Stimulated activated CD4-positive, alpha-beta T cell treated with anti-CD3 and anti-CD28 coated beads, TNF-alpha, amount 100 ng/mL, for 1 hour (primary cell): ENCODE measurements around the gene LMO7.
"Not testable (repeated sequence)": the region's sequence is repeated elsewhere in the genome, so short reads cannot be mapped to it uniquely, and the experiment has no call there.

Experiments used
- DNase-seq, 3 donors: peaks; one replicate each; pipeline ENCODE4 v3.0.0-alpha.2; 2020; ENCODE audit warnings: low read depth in 3 of 3, low spot score in 1 of 3

The LMO7 gene

DNA sequence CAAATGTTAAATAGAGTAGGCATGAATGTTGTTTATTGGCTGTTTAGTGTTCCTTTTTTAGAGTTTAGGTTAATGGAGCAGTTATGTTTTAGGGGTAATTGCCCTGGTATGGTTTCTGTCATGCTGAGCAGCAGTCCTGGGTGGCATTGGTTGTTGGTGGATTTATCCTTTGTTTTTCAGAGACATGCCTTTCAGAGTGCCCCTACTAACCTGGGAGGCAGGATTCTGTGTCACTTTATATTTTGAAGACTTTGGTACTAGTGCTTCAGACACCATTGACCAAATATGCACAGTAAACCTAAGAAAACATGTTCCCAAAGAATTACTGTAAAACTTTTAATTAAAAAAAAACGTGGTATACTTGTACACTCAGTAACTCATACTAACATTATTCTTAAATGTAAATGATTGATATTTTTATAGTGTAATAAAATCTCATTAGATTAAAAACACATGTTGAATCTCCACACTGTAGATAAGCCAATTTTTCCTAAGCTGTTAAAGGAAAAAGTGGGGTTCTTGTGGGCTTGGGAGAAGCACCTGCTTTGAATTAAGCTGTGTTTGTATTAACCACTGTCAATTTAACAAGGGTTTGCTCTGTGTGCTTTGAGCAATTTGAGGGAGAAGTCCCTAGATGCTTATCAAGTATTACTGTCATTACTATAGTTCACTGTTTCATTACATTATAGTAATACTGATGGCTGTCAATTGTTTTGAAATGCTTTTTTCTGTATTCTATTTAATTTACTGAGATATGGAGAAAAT lies 133.2 kb downstream of the LMO7 start:
- DNase-seq: no peak

GRCh38 chr13:75770164-75770563 lies 134.0 kb downstream of the LMO7 start:
- DNase-seq: no peak

GRCh38 chr13:75770592-75771011 lies 134.5 kb downstream of the LMO7 start:
- no peak for DNase-seq

GRCh38 chr13:75771226-75771625 lies 135.1 kb downstream of the LMO7 start:
- no peak for DNase-seq

DNA sequence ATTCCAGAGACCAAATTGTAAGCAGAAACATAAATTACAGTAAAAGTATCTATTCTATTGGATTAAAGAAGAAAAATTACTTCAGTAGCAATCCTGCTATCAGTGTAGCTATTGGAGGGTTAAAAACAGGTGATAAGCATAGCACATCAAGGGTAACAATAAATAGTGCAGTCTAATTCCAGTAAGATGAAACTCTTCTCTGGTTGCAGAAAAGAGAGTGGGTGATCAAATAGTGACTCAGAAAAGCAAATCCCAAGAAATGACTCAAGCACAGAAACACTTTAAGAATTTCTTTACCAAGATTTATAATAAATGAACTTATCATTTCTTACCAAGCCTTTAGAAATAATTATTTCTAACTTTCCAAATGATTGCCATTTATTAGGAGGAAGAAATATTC lies 135.7 kb downstream of the LMO7 start:
- no peak for DNase-seq

GRCh38 chr13:75774176-75774575 lies 138.0 kb downstream of the LMO7 start:
- no peak for DNase-seq

DNA sequence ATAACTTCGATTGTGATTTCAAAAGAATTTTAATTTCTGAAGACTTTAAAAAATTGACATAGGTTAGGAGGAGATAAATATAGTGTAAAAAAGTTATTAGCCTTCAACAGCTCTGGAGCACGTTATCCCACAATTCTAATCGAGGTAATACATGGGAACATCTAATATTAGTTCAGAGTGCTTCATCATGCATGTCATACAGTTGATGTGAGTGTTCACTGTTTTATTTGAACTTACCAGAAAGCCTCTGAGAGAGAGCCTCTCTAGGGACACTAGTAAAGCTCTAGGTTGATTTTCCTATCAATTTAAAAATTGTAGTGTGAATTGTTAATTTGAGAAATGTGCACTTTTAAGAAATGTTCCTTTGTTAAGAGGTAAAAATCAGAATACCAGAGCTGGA lies 140.4 kb downstream of the LMO7 start:
- no peak for DNase-seq

GRCh38 chr13:75779393-75779792 lies 143.3 kb downstream of the LMO7 start:
- no peak for DNase-seq

GRCh38 chr13:75780103-75780502 lies 144.0 kb downstream of the LMO7 start:
- not testable (repeated sequence) for DNase-seq

- no peak for DNase-seq
Measured at GRCh38 chr13:75782985-75783384, 146.9 kb downstream of the LMO7 start.

GRCh38 chr13:75784003-75784402 lies 147.9 kb downstream of the LMO7 start:
- no peak for DNase-seq

DNA sequence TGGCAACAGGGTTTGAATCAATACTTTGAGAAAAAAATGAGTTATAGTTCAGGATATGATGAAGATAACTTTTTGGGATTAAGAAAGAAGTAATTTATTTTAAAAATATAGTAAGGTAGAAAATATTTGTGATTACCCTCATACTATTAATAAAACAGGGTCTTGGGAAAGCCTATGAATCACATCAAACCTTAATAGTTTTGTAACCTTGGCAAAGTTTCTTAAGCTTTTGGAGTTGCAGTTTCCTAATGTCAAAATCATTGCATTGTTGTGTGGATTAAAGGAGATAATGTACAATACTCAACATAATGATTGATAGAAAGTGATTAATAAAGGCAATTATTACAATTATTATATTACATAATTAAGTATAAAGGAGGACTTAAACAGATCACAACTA lies 149.0 kb downstream of the LMO7 start:
- no peak for DNase-seq

DNA sequence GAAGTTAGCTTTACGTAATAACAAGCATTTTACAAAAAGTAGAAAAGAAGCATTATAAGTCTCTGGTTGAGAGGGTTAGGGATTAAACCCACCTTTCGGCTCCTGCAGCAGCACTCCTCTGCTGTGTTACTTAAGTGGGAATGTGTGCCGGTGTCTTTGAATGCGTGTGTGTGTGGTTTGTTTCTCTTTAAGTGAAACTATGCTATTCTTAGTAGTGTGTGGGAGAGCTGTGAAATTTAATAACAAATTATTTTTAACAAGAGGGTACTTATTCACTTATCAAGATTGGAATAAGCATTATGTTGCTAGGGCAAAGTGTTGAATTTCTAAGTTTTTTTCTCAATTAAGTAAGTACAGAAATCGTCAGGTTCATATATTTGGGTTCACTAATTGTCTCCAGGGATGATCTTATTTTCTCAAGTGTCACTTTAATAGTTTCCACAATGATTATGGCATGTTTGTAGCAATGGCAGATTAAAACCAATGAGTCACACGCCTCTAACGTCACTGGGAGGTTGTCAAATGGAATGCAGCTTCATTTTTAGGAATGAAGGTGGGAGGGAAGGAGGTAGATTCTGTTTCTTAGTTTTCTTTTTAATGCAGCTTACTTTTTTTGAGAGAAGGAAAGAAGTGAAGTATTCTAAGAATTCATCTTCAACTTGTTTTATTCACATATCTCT lies 151.3 kb downstream of the LMO7 start:
- no peak for DNase-seq

DNA sequence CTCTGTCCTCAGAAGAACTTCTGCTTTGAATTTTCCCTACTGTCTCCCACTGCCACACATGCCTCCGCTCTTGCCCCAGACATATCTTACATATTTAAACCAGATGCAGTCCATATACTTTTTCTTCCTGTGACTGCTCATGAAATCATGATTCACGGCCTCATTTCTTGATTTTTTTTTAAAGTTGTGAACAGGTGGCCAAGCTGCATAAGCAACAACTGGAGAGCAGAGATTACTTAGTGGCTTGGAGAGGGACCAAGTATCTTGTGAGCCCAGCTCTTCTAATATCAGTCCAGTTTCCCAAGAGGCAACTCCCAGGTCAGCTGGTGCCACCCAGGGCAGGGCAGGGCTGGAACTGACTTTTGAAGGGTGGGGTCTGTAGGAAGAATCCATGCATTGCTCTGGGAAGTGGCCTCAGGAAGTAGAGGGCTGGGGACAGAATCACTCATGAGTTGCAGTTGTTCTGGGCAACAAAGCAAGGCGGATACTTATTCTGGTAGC lies 152.4 kb downstream of the LMO7 start:
- DNase-seq: no peak

GRCh38 chr13:75789451-75790197 lies 153.5 kb downstream of the LMO7 start:
- DNase-seq: no peak

DNA sequence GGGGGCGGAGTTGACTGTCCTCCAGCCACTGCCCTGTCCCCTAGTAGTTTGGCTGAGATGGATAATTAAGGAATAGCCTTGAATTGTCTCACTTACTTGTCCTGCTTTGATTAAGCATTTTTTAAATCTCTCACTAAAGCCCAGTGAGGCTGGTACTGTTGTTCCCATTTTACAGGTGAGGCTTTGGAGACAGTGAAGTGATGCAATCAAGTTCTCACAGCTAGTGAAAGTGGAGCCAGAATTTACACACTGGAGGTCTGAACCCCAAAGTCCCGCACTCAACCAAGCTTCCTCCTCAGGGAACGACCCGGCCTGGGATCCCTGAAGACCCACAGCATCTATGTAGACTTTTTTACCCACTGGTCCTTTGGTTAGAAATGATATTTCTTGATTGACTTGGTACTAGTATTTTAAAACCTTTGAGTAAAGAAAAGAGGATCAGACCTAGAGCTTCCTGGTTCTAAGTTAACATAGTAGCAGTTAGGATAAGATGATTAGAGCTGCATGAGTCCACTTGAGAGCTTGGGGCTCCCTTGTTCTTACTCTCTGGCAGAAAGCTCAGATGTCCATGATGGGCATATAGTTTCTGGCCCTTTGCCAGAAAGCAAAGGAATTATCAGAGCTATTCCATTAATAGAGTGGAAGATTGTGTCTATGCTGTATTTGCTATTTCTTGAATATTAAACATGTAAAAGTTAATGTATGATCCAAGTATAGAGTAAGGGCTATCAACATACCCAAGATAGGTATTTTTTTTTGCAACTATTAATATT lies 154.3 kb downstream of the LMO7 start:
- no peak for DNase-seq

DNA sequence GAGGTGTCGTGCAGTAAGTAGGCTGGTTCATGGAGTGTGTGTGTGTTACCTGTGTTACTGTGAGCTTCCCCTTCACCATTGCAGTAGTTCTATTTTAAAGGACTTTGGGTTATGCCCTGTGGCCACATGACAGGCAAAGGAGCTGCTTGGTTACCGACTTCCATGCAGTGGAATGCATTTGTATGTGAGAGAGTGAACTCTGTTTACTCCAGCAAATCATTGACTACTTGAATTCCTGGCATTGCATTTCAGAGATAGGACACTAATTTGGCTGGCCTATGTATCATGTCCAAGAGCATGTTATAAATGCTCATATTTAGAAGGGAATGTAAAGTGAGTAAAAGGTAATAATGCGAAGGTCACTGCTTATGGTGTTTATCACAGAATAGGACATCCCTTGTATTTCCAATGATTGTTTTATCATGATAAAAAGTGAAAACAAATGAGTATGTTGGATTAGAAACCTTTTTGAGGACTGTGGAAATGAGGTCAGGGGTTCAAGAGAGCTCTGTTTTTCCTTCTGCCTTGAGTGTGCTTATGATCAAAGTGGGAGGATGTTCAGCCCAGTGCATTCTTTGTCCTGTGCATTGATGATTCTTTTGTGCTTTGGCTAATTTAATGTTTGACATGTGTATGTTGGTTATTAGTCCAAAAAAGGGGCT lies 156.5 kb downstream of the LMO7 start:
- no peak for DNase-seq

- not testable (repeated sequence) for DNase-seq
Measured at GRCh38 chr13:75793188-75793567, 157.0 kb downstream of the LMO7 start.

DNA sequence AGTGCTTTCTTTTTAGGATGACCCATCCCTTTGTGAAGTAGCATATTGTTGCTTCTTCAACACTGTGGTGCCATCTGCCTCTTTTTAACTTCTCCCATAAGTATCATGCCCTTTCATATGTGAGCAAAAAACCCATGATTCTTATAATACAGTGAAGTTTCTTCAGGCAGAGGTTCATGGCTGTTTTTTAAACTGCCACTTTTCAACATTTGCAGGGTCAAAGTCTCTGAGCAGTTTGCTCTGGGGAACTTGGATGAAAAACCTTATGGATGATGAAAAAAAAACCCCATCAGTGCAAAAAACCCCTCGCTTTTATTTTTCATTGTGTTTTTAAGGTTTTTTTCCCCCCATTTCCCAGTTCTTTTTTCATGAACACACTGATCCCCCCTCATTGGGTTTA lies 158.5 kb downstream of the LMO7 start:
- no peak for DNase-seq

DNA sequence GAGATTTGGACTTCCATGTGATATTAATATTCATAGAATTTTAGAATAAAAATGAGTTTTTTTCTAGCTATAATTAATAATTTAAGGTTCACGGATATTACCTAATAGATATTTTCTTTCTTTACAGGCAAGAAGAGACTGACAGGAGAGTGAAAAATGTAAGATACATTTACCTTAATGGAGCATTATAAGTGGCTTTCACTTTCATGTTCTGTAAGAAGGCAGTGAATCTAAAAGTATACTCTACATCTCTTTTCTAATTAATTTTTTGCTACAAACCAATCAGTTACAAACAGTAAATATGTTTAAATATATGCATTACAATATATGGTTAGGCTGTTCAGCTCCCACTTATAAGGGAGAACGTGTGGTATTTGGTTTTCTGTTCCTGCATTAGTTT lies 159.1 kb downstream of the LMO7 start:
- DNase-seq: no peak

GRCh38 chr13:75796825-75797224 lies 160.7 kb downstream of the LMO7 start:
- no peak for DNase-seq
